ENCODE measurements around the gene HEPACAM2.

DNA sequence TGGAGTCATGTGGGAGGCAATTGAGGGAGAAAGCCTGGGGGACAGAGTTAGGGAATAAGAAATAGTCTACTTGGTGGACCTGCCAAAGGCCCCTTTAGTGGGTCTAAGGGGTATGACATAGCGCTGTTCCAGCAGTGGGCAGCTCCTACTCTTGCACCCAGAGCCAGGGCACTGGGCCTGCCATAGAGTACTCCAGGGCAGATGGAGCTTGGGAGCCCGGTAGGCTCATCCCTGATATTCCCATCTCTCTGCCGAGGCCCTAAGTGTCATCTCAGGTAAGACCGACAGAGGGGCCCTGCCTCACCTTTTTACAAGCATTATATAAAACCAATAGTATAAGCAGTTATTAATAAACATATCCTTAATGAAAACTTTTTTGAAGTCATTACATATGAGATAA, 87.7 kb downstream of the HEPACAM2 start:
- no peak for TF ChIP-seq CTCF (IDR thresholded peaks at IDR 0.05 in 8 of 11, conservative IDR thresholded peaks at IDR 0.05 in 3 of 11)
- no peak for TF ChIP-seq POLR2AphosphoS5 (IDR thresholded peaks at IDR 0.05)

Measured in spleen (tissue), 7 donors.